AG20443 (cell line): ENCODE data around the gene PRKG1.

Experiments
- DNase-seq: peaks from one replicate; pipeline ENCODE4 v3.0.0; 2012; ENCODE audit warnings: low spot score, mixed read lengths

Gene PRKG1

GRCh38 chr10:51602326-51602725, 528.0 kb downstream of the PRKG1 start:
- peak; percentile 8 for DNase-seq

GRCh38 chr10:51604579-51604978, 530.3 kb downstream of the PRKG1 start:
- DNase-seq, result no peak

- no peak for DNase-seq
Measured at GRCh38 chr10:51606825-51607462, 532.7 kb downstream of the PRKG1 start.

- DNase-seq, result no peak
Measured at GRCh38 chr10:51607463-51607835, 533.2 kb downstream of the PRKG1 start.

DNA sequence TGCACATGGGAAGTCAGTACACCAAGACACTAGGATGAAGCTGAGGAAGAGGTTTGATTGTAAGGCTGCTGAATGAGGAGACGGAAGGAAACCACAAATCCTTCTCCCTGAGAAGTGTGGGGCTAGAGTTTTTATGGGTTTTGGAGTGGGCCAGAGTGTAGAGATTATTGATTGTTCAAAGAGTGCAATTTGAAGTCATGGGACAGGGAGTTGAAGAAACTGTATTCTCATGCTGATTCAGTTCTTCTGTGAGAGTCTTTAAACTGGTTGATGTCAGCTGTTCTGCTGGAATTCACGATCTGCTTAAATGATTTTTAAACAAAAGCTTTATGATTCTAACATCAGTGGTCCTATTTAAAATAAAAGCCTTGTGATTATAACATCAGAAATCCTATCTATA, 533.9 kb downstream of the PRKG1 start:
- DNase-seq, result no peak

DNA sequence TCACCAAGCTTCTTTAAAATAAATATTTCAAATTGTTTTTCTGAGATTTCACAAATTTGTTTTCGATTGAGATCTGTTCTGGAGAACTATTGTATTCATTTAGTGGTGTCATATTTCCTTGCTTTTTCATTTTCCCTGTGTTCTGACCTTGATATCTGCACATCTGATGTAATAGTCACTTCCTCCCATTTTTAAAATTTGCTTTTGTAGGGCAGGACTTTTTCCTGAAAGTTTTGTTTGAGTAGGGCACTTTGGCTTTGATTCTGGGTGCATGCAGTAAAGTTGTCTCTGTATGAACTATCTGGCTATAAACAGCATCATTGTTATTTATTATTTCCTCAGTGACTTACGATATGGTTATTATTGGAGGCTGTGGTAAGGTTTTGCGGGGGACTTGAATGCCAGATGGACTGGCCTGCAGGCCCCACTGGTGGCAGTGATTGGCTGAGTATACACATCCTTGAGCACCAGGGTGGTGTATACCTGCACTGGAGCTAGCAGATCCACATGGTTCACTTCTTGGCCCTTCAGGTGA, 541.5 kb downstream of the PRKG1 start:
- no peak for DNase-seq

DNA sequence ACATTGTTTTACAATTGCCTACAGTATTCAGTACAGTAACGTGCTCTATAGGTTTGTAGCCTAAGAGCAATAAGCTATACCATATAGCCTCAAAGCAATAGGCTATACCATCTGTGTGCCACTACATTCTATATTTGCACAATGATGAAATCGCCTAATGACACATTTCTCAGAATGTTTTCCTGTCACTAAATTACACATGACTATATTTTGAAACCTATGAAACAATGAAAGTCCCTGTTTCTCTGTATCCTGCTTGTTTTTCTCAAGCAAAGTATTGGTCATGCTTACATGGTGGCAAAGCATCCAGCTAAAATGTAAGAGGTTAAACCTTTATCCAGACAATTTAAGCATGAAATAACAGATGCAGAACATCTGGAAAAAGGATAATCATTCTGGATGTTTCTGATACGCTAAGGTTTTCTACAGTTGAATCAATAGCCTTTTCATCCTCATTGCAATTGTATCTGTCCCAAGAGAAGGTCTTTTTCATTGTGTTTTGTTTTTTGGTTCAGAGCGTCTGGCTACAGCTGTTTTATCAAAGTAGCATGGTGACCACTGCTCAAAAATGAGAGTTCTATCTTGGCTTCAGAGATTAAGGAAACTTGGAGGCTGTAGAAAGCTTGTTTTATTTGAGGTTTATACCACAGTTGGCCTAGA, 543.4 kb downstream of the PRKG1 start:
- DNase-seq, result no peak

- DNase-seq, result no peak
Measured at GRCh38 chr10:51619365-51619764, 545.1 kb downstream of the PRKG1 start.

GRCh38 chr10:51620131-51620530, 545.8 kb downstream of the PRKG1 start:
- DNase-seq, result no peak

- no peak for DNase-seq
Measured at GRCh38 chr10:51624013-51624412, 549.7 kb downstream of the PRKG1 start.

GRCh38 chr10:51629934-51630639, 555.8 kb downstream of the PRKG1 start:
- DNase-seq, result peak; percentile 69

GRCh38 chr10:51630640-51631005, 556.3 kb downstream of the PRKG1 start:
- DNase-seq, result no peak

DNA sequence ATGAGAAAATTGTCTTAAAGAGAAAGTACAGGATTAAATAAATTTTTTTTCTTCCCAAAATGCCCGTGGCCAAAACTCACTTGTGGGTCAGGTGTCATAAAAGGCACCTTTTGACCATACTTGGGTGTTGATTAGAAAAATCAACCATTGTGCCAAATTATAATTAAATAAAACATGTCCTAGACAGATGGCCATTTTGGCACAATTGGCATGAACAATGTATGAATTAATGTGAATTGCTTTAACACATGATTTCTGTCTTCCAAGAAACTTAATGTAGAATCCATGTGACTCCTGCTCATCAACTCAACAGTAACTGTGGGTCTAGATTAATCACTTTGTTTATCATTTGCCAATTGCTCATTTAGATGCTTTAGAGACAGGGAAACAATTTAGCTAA, 561.1 kb downstream of the PRKG1 start:
- DNase-seq, result no peak

DNA sequence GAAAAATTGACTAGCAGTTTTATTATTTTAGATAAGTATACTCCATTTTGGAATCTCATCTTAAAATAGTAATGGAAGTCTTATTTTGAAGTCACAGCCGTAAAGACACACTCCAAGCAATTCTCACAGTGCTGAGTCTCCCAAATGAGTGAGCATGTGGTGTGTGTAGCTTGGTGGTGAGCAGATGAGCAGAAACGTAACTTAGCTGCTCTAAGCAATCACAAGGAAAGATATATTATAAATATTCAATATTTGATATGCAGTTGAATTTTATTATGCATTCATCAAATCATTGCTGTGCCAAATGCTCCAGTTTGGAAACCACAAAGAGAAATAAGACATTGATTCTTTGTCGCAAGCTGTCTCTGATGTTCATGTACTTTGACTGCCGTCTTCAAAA, 563.9 kb downstream of the PRKG1 start:
- DNase-seq, result no peak

GRCh38 chr10:51638737-51639136, 564.5 kb downstream of the PRKG1 start:
- no peak for DNase-seq

- DNase-seq, result peak; percentile 7
Measured at GRCh38 chr10:51640120-51640819, 566.0 kb downstream of the PRKG1 start.

DNA sequence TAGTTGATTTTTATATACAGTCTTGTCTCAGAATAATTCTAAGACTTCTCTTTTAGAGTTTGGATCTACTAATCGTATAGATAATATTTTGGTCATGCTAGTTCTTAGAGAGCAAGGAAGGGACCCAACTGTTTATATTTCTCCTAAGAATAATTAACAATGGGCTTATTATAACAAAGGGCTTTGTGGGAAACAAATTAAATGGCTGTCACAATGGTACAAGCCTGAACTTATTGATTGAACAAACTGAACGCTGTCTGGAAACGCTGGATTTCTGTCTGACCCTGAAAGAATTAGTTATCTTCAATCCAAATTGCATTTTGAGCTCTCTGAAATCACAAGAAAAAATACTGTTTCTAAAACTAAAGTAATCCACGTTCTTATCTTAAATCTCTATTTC, 568.3 kb downstream of the PRKG1 start:
- no peak for DNase-seq

DNA sequence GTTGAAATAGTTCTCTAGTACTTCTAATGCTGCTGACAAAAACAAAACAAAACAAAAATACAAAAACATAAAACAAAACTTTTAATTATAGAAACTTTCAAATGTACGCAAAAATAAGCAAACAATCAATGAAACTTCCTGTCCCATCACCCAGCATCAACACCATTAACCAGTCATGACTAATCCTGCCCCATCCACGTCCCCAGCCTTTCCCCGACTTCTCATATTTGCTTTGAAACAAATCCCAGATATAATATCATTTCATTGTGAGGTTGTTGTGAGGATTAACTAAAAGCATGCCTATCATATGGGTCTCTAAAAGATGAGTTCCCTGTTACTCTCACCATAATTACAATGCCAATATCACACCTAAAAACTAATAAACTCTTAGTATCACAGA, 569.4 kb downstream of the PRKG1 start:
- no peak for DNase-seq

DNA sequence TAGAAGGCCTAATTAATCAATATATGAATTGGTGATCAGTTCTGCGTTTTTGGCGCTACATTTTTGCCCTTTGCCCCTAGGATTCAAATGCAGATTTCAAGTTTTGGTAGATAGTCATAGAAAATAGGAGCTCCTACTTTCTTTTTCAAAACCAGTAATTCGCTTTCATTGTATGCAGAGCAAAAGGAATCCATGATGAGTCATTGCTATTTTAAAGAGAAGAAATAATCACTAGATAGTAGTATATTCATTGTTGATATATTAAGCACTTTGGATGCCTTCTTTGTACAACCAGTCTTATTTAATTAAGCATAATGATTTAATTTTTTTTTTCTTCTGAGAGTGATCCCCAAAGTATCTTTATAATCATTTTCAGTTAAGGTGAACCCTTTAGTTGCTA, 574.8 kb downstream of the PRKG1 start:
- no peak for DNase-seq

DNA sequence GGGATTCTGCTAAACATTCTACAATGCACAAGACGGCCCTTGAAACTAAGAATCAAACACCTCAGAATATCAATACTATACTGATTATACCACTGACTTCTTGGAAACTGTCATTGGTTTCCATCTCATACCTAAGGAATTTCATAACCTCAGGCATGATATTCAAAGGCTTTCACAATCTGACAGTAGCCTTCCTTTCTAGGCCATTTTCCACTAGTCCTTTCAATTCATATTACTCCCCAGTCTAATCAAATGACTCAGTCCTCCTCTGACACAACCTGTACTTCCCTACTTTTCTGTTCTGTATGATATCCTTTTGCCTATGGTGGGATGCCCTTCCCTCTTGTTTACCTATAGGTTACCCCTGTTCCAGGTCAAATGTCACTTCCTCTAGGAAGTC, 576.8 kb downstream of the PRKG1 start:
- DNase-seq, result peak; percentile 18

DNA sequence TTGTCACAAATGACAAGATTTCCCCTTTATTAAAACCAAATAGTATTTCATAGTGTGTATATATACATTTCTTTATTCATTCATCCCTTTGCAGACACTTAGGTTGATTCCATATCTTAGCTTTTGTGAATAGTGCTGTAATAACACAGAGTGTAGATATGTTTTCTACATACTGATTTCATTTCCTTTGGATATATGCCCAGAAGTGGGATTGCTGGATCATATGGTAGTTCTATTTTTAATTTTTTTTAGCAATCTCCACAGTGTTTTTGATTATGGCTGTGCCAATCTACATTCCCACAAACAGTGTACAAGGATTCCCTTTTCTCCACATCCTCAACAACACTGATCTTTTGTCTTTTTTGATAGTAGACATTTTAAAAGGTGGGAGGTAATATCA, 578.7 kb downstream of the PRKG1 start:
- DNase-seq, result no peak

DNA sequence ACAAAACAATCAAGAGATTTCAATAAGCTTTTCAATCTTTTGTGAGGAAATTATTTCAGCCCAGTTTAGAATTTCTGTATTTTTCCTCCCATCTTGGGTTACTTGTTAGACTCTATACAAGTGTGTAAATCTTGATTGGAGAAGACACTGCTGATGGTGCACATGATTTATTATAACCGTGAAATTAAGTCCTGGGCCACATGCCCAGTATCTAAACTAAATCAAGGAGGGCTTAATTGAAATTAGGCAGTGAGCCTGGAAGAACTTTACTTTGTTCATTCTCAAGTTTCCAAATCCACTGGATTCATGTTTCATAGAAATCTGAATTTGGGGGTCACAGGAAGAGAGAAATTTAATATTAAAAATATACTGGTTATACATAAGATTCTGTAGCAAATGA, 580.6 kb downstream of the PRKG1 start:
- DNase-seq, result no peak

GRCh38 chr10:51656503-51656902, 582.2 kb downstream of the PRKG1 start:
- DNase-seq, result no peak
